Fibroblast of lung (primary cell): ENCODE results near the gene B3GNT7. TPM values are rescaled to one million over a fixed set of nuclear protein-coding genes. Genes with fewer than 3 reads are reported as not detected.
"Not testable (repeated sequence)": the region's sequence is repeated elsewhere in the genome, so short reads cannot be mapped to it uniquely, and the experiment has no call there.

Experiments
- DNase-seq, 2 donors: peaks; one replicate each; pipeline versions ENCODE4 v3.0.0 to v3.0.0-alpha.2; 2010; ENCODE audit warnings: low read depth in 2 of 2
- H2AFZ ChIP-seq: 2 replicates; pipeline ENCODE4 v1.5.1; 2012; ENCODE audit warnings: low read length, control low read depth, inconsistent platforms
- H3K27ac ChIP-seq: 2 replicates; pipeline ENCODE4 v1.5.1; 2011; ENCODE audit warnings: low read length, control low read depth; ENCODE audit not compliant: insufficient read depth
- H3K27me3 ChIP-seq: 2 replicates; pipeline ENCODE4 v1.5.1; 2011; ENCODE audit warnings: mild to moderate bottlenecking, low read length; ENCODE audit not compliant: control insufficient read depth, insufficient read depth
- H3K36me3 ChIP-seq: 2 replicates; pipeline ENCODE4 v1.5.1; 2011; ENCODE audit warnings: low read length; ENCODE audit not compliant: control insufficient read depth, insufficient read depth
- H3K4me1 ChIP-seq: 2 replicates; pipeline ENCODE4 v1.5.1; 2011; ENCODE audit warnings: low read length; ENCODE audit not compliant: control insufficient read depth, insufficient read depth; ENCODE audit errors: extremely low read depth
- H3K4me2 ChIP-seq: 2 replicates; pipeline ENCODE4 v1.5.1; 2011; ENCODE audit warnings: low read length, control low read depth; ENCODE audit not compliant: insufficient read depth; ENCODE audit errors: extremely low read depth
- H3K4me3 ChIP-seq, 4 experiments: fragments of 200-600 bp in 1 of 4; sonication (generic) in 1 of 4; replicated peaks in 1 of 4; 2 replicates each; pipeline ENCODE4 v1.5.1; 2011 to 2016; ENCODE audit warnings: low read length in 4 of 4, low read depth in 3 of 4, mild to moderate bottlenecking in 3 of 4, control low read depth in 2 of 4, inconsistent platforms in 1 of 4, mixed read lengths in 1 of 4; ENCODE audit not compliant: insufficient read depth in 1 of 4; ENCODE audit errors: control extremely low read depth in 1 of 4
- H3K79me2 ChIP-seq: 2 replicates; pipeline ENCODE4 v1.5.1; 2012; ENCODE audit warnings: mild to moderate bottlenecking, low read length, inconsistent platforms; ENCODE audit not compliant: control insufficient read depth, insufficient read depth
- H3K9ac ChIP-seq: 2 replicates; pipeline ENCODE4 v1.5.1; 2011; ENCODE audit warnings: mild to moderate bottlenecking, low read length, control low read depth; ENCODE audit not compliant: insufficient read depth
- H3K9me3 ChIP-seq: 2 replicates; pipeline ENCODE4 v1.5.1; 2012; ENCODE audit warnings: low read depth, low read length; ENCODE audit not compliant: control insufficient read depth, insufficient read depth
- H4K20me1 ChIP-seq: 2 replicates; pipeline ENCODE4 v1.5.1; 2011; ENCODE audit warnings: low read length; ENCODE audit not compliant: control insufficient read depth, insufficient read depth; ENCODE audit errors: extremely low read depth
- CTCF ChIP-seq, 2 donors: IDR thresholded peaks in 1 of 2; conservative IDR thresholded peaks in 1 of 2; 1 replicate in 1 of 2; 2 replicates in 1 of 2; pipeline ENCODE4 v1.5.1; 2011 to 2012; ENCODE audit warnings: low read length in 2 of 2, control low read depth in 1 of 2, inconsistent platforms in 1 of 2, low read depth in 1 of 2, mild to moderate bottlenecking in 1 of 2
- EZH2 ChIP-seq: IDR thresholded peaks from 2 replicates; pipeline ENCODE4 v1.5.1; 2012; ENCODE audit warnings: low read length, control low read depth, mild to moderate bottlenecking; ENCODE audit errors: missing control alignments
- polyA plus RNA-seq, 2 donors: library from polyadenylated mRNA; depleted of rRNA in 1 of 2; stranded (reverse) in 1 of 2; unstranded in 1 of 2; fragments of >200 nt; gene quantifications; 2 replicates each; pipeline ENCODE4 v1.2.1, GENCODE V29; 2011 to 2012; ENCODE audit warnings: missing spikeins in 1 of 2
- total RNA-seq: library from RNA; depleted of rRNA; stranded (reverse); fragments of >200 nt; gene quantifications from 2 replicates; pipeline ENCODE4 v1.2.1, GENCODE V29; 2014

Gene B3GNT7
- total and polyA plus RNA-seq, 2 donors (not counting 1 experiment from before 2014, with no cell fraction given) = 0.06 to 0.17 TPM

GRCh38 chr2:231373786-231374349, 21.6 kb upstream of the B3GNT7 start:
- Histone ChIP-seq H3K36me3 (no peaks in the 10 kb centered on the region), H3K9me3 (no peaks in the 10 kb centered on the region), H3K9ac (no peak overlapping the region), H4K20me1 (no peaks in the 10 kb centered on the region), H3K4me3 (no peak overlapping the region), H3K27ac (no peak overlapping the region), H3K4me1 (no peaks in the 10 kb centered on the region), H3K4me2 (no peak overlapping the region), H3K79me2 (no peaks in the 10 kb centered on the region), H3K27me3 (no peaks in the 10 kb centered on the region), H2AFZ (no peak overlapping the region)
- TF ChIP-seq CTCF (conservative IDR thresholded peaks at IDR 0.05 in 1 of 2, IDR thresholded peaks at IDR 0.05 in 1 of 2; ENCODE audit: low read depth in 1 of 2, low read length in 2 of 2) (no peak), EZH2 (no peak)
- DNase-seq = no peak

- DNase-seq = no peak
- Histone ChIP-seq H3K9ac (no peak overlapping the region), H3K27me3 (no peaks in the 10 kb centered on the region), H3K27ac (no peak overlapping the region), H3K4me2 (no peak overlapping the region), H3K4me3 (no peak overlapping the region), H3K36me3 (no peaks in the 10 kb centered on the region), H3K9me3 (no peaks in the 10 kb centered on the region), H2AFZ (no peak overlapping the region), H4K20me1 (no peaks in the 10 kb centered on the region), H3K79me2 (no peaks in the 10 kb centered on the region), H3K4me1 (no peaks in the 10 kb centered on the region)
- TF ChIP-seq EZH2 = no peak
- TF ChIP-seq CTCF (conservative IDR thresholded peaks at IDR 0.05 in 1 of 2, IDR thresholded peaks at IDR 0.05 in 1 of 2; ENCODE audit: low read depth in 1 of 2, low read length in 2 of 2) = no peak
Observed at GRCh38 chr2:231374771-231375170, 20.7 kb upstream of the B3GNT7 start.

DNA sequence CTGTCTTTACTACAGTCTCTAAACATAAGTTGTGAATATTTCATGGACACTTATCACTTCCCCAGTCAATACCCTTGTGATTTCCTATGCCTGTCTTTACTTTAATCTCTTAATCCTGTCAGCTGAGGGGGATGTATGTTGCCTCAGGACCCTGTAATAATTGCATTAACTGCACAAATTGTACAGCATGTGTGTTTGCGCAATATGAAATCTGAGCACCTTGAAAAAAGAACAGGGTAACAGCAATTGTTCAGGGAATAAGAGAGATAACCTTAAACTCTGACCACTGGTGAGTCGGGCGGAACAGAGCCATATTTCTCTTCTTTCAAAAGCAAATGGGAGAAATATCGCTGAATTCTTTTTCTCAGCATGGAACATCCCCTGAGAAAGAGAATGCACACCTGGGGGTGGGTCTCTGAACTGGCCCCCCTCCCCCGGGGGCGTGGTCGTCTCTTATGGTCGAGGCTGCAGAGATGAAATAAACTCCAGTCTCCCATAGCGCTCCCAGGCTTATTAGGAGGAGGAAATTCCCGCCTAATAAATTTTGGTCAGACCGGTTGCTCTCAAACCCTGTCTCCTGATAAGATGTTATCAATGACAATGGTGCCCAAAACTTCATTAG, 19.4 kb upstream of the B3GNT7 start:
- DNase-seq, H3K4me1 ChIP-seq, H3K27ac ChIP-seq: not testable (repeated sequence)

More for the DNA sequence above, 19.4 kb upstream of the B3GNT7 start:
- not testable (repeated sequence) for H4K20me1 ChIP-seq, H3K9ac ChIP-seq, H2AFZ ChIP-seq, H3K9me3 ChIP-seq, H3K79me2 ChIP-seq, H3K4me3 ChIP-seq, H3K4me2 ChIP-seq, H3K36me3 ChIP-seq, H3K27me3 ChIP-seq
